ENCODE results near the gene RPS19.

Gene RPS19

GRCh38 chr19:41879080-41879479, 19.0 kb downstream of the RPS19 start:
- no peak for DNase-seq (ENCODE audit: low read depth in 2 of 2)

GRCh38 chr19:41879670-41880328, 19.7 kb downstream of the RPS19 start:
- no peak for DNase-seq (ENCODE audit: low read depth in 2 of 2)

GRCh38 chr19:41880329-41880708, 20.3 kb downstream of the RPS19 start:
- no peak for DNase-seq (ENCODE audit: low read depth in 2 of 2)

- no peak for DNase-seq (ENCODE audit: low read depth in 2 of 2)
Observed at GRCh38 chr19:41882568-41883462, 22.8 kb downstream of the RPS19 start, which contains the start of gene ARHGEF1. ARHGEF1 (plus strand) TSS chr19:41883184; CDS start chr19:41888083, 4,899 bp downstream.

- no peak for DNase-seq (ENCODE audit: low read depth in 2 of 2)
Observed at GRCh38 chr19:41883463-41883820, 23.4 kb downstream of the RPS19 start.

- peak; percentile 77 to 84 for DNase-seq (ENCODE audit: low read depth in 2 of 2)
Observed at GRCh38 chr19:41883821-41884733, 24.0 kb downstream of the RPS19 start.

GRCh38 chr19:41886761-41887710, 27.0 kb downstream of the RPS19 start:
- DNase-seq (ENCODE audit: low read depth in 2 of 2): peak in 1 of 2 donors; percentile 49

GRCh38 chr19:41887711-41888382, 27.8 kb downstream of the RPS19 start:
- peak; percentile 76 to 83 for DNase-seq (ENCODE audit: low read depth in 2 of 2)

- no peak for DNase-seq (ENCODE audit: low read depth in 2 of 2)
Observed at GRCh38 chr19:41888926-41889325, 28.9 kb downstream of the RPS19 start.

- DNase-seq (ENCODE audit: low read depth in 2 of 2): no peak
Observed at GRCh38 chr19:41889896-41890295, 29.8 kb downstream of the RPS19 start.

GRCh38 chr19:41890936-41891335, 30.9 kb downstream of the RPS19 start:
- no peak for DNase-seq (ENCODE audit: low read depth in 2 of 2)

GRCh38 chr19:41892173-41892902, 32.3 kb downstream of the RPS19 start:
- DNase-seq (ENCODE audit: low read depth in 2 of 2): no peak

GRCh38 chr19:41893899-41894298, 33.8 kb downstream of the RPS19 start:
- no peak for DNase-seq (ENCODE audit: low read depth in 2 of 2)

- no peak for DNase-seq (ENCODE audit: low read depth in 2 of 2)
Observed at GRCh38 chr19:41894350-41894749, 34.3 kb downstream of the RPS19 start.

GRCh38 chr19:41895745-41896580, 35.9 kb downstream of the RPS19 start:
- DNase-seq (ENCODE audit: low read depth in 2 of 2): no peak

GRCh38 chr19:41896581-41896942, 36.5 kb downstream of the RPS19 start:
- no peak for DNase-seq (ENCODE audit: low read depth in 2 of 2)

- DNase-seq (ENCODE audit: low read depth in 2 of 2): no peak
Observed at GRCh38 chr19:41897181-41897580, 37.1 kb downstream of the RPS19 start.

GRCh38 chr19:41897820-41898219, 37.8 kb downstream of the RPS19 start:
- no peak for DNase-seq (ENCODE audit: low read depth in 2 of 2)

GRCh38 chr19:41898235-41898634, 38.2 kb downstream of the RPS19 start:
- no peak for DNase-seq (ENCODE audit: low read depth in 2 of 2)

Measured in activated CD4-positive, alpha-beta T cell treated with anti-CD3 and anti-CD28 coated beads for 24 hours (primary cell).